GM21367 (cell line): Measurements from ENCODE around the gene NINL.
"Not testable (repeated sequence)": the region's sequence is repeated elsewhere in the genome, so short reads cannot be mapped to it uniquely, and the experiment has no call there.

Experiments used
- ATAC-seq: cut with Tn5 transposase; IDR thresholded peaks from one replicate; pipeline ENCODE4 v1.9.1; 2021; ENCODE audit not compliant: unreplicated experiment

Gene NINL

GRCh38 chr20:25600632-25601031 lies 15.3 kb upstream of the NINL start:
- ATAC-seq, result no peak

GRCh38 chr20:25592135-25592852 lies 7.0 kb upstream of the NINL start:
- no peak for ATAC-seq

- not testable (repeated sequence) for ATAC-seq
Measured at GRCh38 chr20:25590778-25591177, 5.4 kb upstream of the NINL start.

- ATAC-seq, result no peak
Measured at GRCh38 chr20:25588491-25588890, 3.2 kb upstream of the NINL start.

GRCh38 chr20:25587536-25587935 lies 2.2 kb upstream of the NINL start:
- ATAC-seq, result no peak

- no peak for ATAC-seq
Measured at GRCh38 chr20:25586877-25587276, 1.5 kb upstream of the NINL start.

GRCh38 chr20:25583607-25584006 lies 1.7 kb downstream of the NINL start:
- not testable (repeated sequence) for ATAC-seq

GRCh38 chr20:25580711-25581110 lies 4.6 kb downstream of the NINL start:
- ATAC-seq, result no peak

GRCh38 chr20:25579081-25579770 lies 6.1 kb downstream of the NINL start:
- ATAC-seq, result no peak

- no peak for ATAC-seq
Measured at GRCh38 chr20:25576783-25577530, 8.4 kb downstream of the NINL start.

GRCh38 chr20:25574411-25574810 lies 10.9 kb downstream of the NINL start:
- no peak for ATAC-seq

GRCh38 chr20:25573288-25574251 lies 11.8 kb downstream of the NINL start:
- ATAC-seq, result no peak

- ATAC-seq, result no peak
Measured at GRCh38 chr20:25571817-25572216, 13.5 kb downstream of the NINL start.

- no peak for ATAC-seq
Measured at GRCh38 chr20:25571240-25571639, 14.1 kb downstream of the NINL start.

- no peak for ATAC-seq
Measured at GRCh38 chr20:25570148-25570530, 15.2 kb downstream of the NINL start.

- ATAC-seq, result no peak
Measured at GRCh38 chr20:25567286-25567685, 18.0 kb downstream of the NINL start.

GRCh38 chr20:25566821-25567220 lies 18.5 kb downstream of the NINL start:
- ATAC-seq, result no peak

- ATAC-seq, result no peak
Measured at GRCh38 chr20:25565578-25566157, 19.7 kb downstream of the NINL start.

GRCh38 chr20:25563876-25564275 lies 21.5 kb downstream of the NINL start:
- no peak for ATAC-seq

GRCh38 chr20:25563362-25563761 lies 22.0 kb downstream of the NINL start:
- ATAC-seq, result no peak
